HEK293 (cell line): ENCODE results near the gene HMG20A.

Source experiments
- CTCF ChIP-seq: fragments of 450-650 bp; formaldehyde crosslinking; IDR thresholded peaks from 2 replicates; pipeline ENCODE4 v1.5.1; 2016; ENCODE audit warnings: missing biosample characterization, missing genetic modification characterization
- KLF17 ChIP-seq: fragments of 450-650 bp; formaldehyde crosslinking; IDR thresholded peaks from 2 replicates; pipeline ENCODE4 v1.5.1; 2016; ENCODE audit warnings: missing biosample characterization, missing genetic modification characterization
- REST ChIP-seq: fragments of 450-650 bp; formaldehyde crosslinking; IDR thresholded peaks from 2 replicates; pipeline ENCODE4 v1.5.1; 2016; ENCODE audit warnings: missing biosample characterization, missing genetic modification characterization
- ZBTB10 ChIP-seq: fragments of 450-650 bp; formaldehyde crosslinking; IDR thresholded peaks from 2 replicates; pipeline ENCODE4 v1.5.1; 2016; ENCODE audit warnings: missing biosample characterization, missing genetic modification characterization

GRCh38 chr15:77436822-77437221 is 16.1 kb downstream of the HMG20A start:
- TF ChIP-seq ZBTB10 (tag by site-specific recombination) (no peak), CTCF (no peak), KLF17 (no peak), REST (tag by site-specific recombination) (no peak)
